HepG2 (cell line): ENCODE measurements around the gene RPL27A. TPM values are rescaled to one million over a fixed set of nuclear protein-coding genes. Genes with fewer than 3 reads are reported as not detected.

Experiments
- ATAC-seq: fragments of 200-7000 bp; cut with Tn5 transposase; 3 replicates; pipeline ENCODE4 v1.9.1; 2020; ENCODE audit warnings: mild to moderate bottlenecking, moderate library complexity
- BruUV-seq: library from RNA; stranded (reverse); fragments of 400-500 nt; replicated peaks from 2 replicates; lab custom pipeline; 2021; lab: Mats Ljungman, UMichigan
- CTCF ChIA-PET: fragments of 300-600 bp; formaldehyde crosslinking; extraction: SDS; loops from one replicate; lab custom pipeline; 2021; ENCODE audit warnings: low total read pairs, inconsistent platforms, low intra/inter-chr PET ratio; lab: Yijun Ruan, JAX
- POLR2A ChIA-PET: fragments of 350-600 bp; sonication (Branson Sonifier 250); formaldehyde crosslinking; loops from one replicate; lab custom pipeline; 2020; ENCODE audit warnings: antibody characterized with exemption, inconsistent platforms; lab: Yijun Ruan, JAX
- DNase-seq: peaks from one replicate; pipeline ENCODE4 v3.0.0-alpha.2; 2015; ENCODE audit warnings: low spot score
- FAIRE-seq: peaks from 3 replicates; lab custom pipeline; 2011; peaks lifted over from hg19 to GRCh38; lab: Jason Lieb, UNC
- H2AFZ ChIP-seq: one replicate; pipeline ENCODE4 v1.6.1; 2011; ENCODE audit warnings: low read length, inconsistent platforms
- H3K27ac ChIP-seq: fragments of 300-600 bp; 3 replicates; pipeline ENCODE4 v1.8.0; 2011; ENCODE audit warnings: mixed run types, mild to moderate bottlenecking, mixed read lengths, low read length, inconsistent platforms; ENCODE audit not compliant: insufficient read depth; ENCODE audit errors: extremely low read length
- H3K27me3 ChIP-seq, 2 experiments: fragments of 200-600 bp in 1 of 2; 2 replicates in 1 of 2; 3 replicates in 1 of 2; pipeline versions ENCODE4 v1.6.0 to v1.8.0; 2011; ENCODE audit warnings: low read length in 2 of 2, mild to moderate bottlenecking in 2 of 2, moderate library complexity in 2 of 2, inconsistent platforms in 1 of 2; ENCODE audit not compliant: insufficient read depth in 2 of 2, control insufficient read depth in 1 of 2
- H3K36me3 ChIP-seq, 2 experiments: fragments of 200-600 bp in 1 of 2; replicated peaks in 1 of 2; 2 replicates in 1 of 2; 3 replicates in 1 of 2; pipeline versions ENCODE4 v1.5.1 to v1.8.0; 2011; ENCODE audit warnings: low read length in 2 of 2, inconsistent platforms in 1 of 2; ENCODE audit not compliant: insufficient read depth in 2 of 2, control insufficient read depth in 1 of 2
- H3K4me1 ChIP-seq: 2 replicates; pipeline ENCODE4 v1.5.1; 2012; ENCODE audit warnings: low read length, inconsistent platforms; ENCODE audit not compliant: insufficient read depth
- H3K4me2 ChIP-seq: 2 replicates; pipeline ENCODE4 v1.6.0; 2011; ENCODE audit warnings: low read depth, low read length, inconsistent platforms
- H3K4me3 ChIP-seq, 3 experiments: fragments of 200-600 bp in 1 of 3; sonication (generic), shearing (Covaris generic) in 1 of 3; replicated peaks in 1 of 3; 2 replicates each; pipeline ENCODE4 v1.5.1; 2011 to 2016; ENCODE audit warnings: low read length in 3 of 3, inconsistent platforms in 2 of 3, low read depth in 2 of 3, mild to moderate bottlenecking in 2 of 3, control low read depth in 1 of 3, mixed read lengths in 1 of 3; ENCODE audit not compliant: insufficient read depth in 1 of 3
- H3K79me2 ChIP-seq: one replicate; pipeline ENCODE4 v1.6.1; 2011; ENCODE audit warnings: low read length, inconsistent platforms; ENCODE audit not compliant: insufficient read depth
- H3K9ac ChIP-seq: 2 replicates; pipeline ENCODE4 v1.6.0; 2011; ENCODE audit warnings: mild to moderate bottlenecking, low read depth, low read length, inconsistent platforms; ENCODE audit not compliant: insufficient read depth
- H3K9me3 ChIP-seq: 2 replicates; pipeline ENCODE4 v1.5.1; 2012; ENCODE audit warnings: mild to moderate bottlenecking, low read length
- H4K20me1 ChIP-seq: 2 replicates; pipeline ENCODE4 v1.6.0; 2011; ENCODE audit warnings: inconsistent platforms, mild to moderate bottlenecking, low read length, moderate library complexity; ENCODE audit not compliant: insufficient read depth
- DNMT3B ChIP-seq: conservative IDR thresholded peaks from 2 replicates; pipeline ENCODE4 v1.6.1; 2016; ENCODE audit warnings: missing biosample characterization, control low read depth
- KLF15 ChIP-seq: sonication (generic); formaldehyde crosslinking; IDR thresholded peaks from 2 replicates; pipeline ENCODE4 v1.8.1; 2023; ENCODE audit warnings: borderline replicate concordance, mild to moderate bottlenecking, inconsistent platforms, missing genetic modification reagents, mixed read lengths
- MYC ChIP-seq: sonication (generic); formaldehyde crosslinking; IDR thresholded peaks from 2 replicates; pipeline ENCODE4 v1.9.0; 2021; ENCODE audit warnings: missing genetic modification reagents, borderline replicate concordance
- NFATC3 ChIP-seq: sonication (generic); formaldehyde crosslinking; IDR thresholded peaks from 2 replicates; pipeline ENCODE4 v1.5.1; 2020; ENCODE audit warnings: mild to moderate bottlenecking, missing genetic modification reagents
- SMAD1 ChIP-seq: sonication (generic); formaldehyde crosslinking; IDR thresholded peaks from 2 replicates; pipeline ENCODE4 v1.4.0; 2020; ENCODE audit warnings: missing genetic modification reagents, low read depth, mild to moderate bottlenecking, borderline replicate concordance
- ZFP36L1 ChIP-seq: sonication (generic); formaldehyde crosslinking; IDR thresholded peaks from 2 replicates; pipeline ENCODE4 v1.8.0; 2022; ENCODE audit warnings: mild to moderate bottlenecking, missing genetic modification reagents, moderate library complexity
- ZNF12 ChIP-seq: sonication (generic); formaldehyde crosslinking; IDR thresholded peaks from 2 replicates; pipeline ENCODE4 v1.5.0; 2020; ENCODE audit warnings: missing genetic modification reagents
- WGBS: methylation state at CpG from one replicate; pipeline ENCODE4 v1.1.6; 2017; ENCODE audit warnings: low lambda C conversion rate; 5-methylcytosine and 5-hydroxymethylcytosine counted together
- in situ Hi-C: cut with HindIII; loops from 2 replicates; pipeline ENCODE4 v1.10.0; 2017; ENCODE audit warnings: low pct_unique_long_range_greater_than_20kb; ENCODE audit not compliant: extremely low pct_ligation_motif_present
- intact Hi-C: fragments of 100-400 bp; cut with micrococcal nuclease; formaldehyde crosslinking; loops from one replicate; pipeline ENCODE4 v1.10.0; 2022; ENCODE audit not compliant: unreplicated experiment
- polyA plus RNA-seq, 8 experiments: library from polyadenylated mRNA; depleted of rRNA in 3 of 8; stranded (reverse) in 7 of 8; unstranded in 1 of 8; fragments of >200 nt; fragmentation: Illumina TruSeq in 4 of 8; extraction: Trizol in 4 of 8; gene quantifications; 2 replicates each; pipeline versions ENCODE4 v1.2.1 to v1.2.3, GENCODE V29; 2011 to 2016; ENCODE audit warnings: low read depth in 4 of 8, missing spikeins in 1 of 8, mixed read lengths in 1 of 8; ENCODE audit not compliant: insufficient read depth in 1 of 8
- total RNA-seq, 5 experiments: library from RNA; depleted of rRNA; stranded (reverse); fragments of >200 nt; fragmentation: Illumina TruSeq; extraction: Trizol; gene quantifications; 2 replicates each; pipeline ENCODE4 v1.2.3, GENCODE V29; 2016; ENCODE audit warnings: low read depth in 1 of 5

Gene RPL27A
- total and polyA plus RNA-seq, 2 of the 13 experiments (the other 11 are each of a cell fraction or from before 2014, with no cell fraction given) = 1,531 to 2,153 TPM

DNA sequence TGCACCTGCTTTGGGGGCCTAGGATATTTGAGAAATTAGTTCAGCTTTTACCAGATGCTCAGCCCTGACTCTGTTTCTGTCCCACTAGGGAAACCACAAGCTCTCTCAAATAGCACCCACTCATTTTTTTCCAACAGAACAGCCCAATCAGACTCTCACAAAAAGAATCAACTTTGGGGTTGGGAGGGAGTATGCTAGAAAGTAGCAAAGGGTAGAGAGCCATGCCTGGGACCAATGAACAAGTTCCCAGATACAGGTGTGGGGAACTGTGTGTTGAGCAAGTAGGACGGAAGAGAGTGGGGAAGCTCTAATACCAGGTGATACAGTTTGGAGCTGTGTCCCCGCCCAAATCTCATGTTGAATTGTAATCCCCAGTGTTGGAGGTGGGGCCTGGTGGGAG, 41.3 kb upstream of the RPL27A start:
- in situ Hi-C loops = no loop called here
- no peak overlapping the region for H3K27ac ChIP-seq
- no peak overlapping the region for H3K9ac ChIP-seq
- H3K4me2 ChIP-seq = no peak overlapping the region
- 100% methylated on average over 2 of the region's 2 CpGs for WGBS
- H3K27me3 ChIP-seq = no peaks in the 10 kb centered on the region
- no peaks in the 10 kb centered on the region for H3K79me2 ChIP-seq
- CTCF ChIA-PET = no interaction called here
- no peak for FAIRE-seq
- no peaks in the 10 kb centered on the region for H4K20me1 ChIP-seq
- POLR2A ChIA-PET = no interaction called here
- no peak for DNase-seq
- H2AFZ ChIP-seq = no peak overlapping the region
- intact Hi-C loops = no loop called here
- no peak for ATAC-seq
- no peak for TF ChIP-seq NFATC3 (CRISPR knock-in tag)
- no peak for TF ChIP-seq SMAD1 (CRISPR knock-in tag)
- TF ChIP-seq DNMT3B = no peak
- H3K4me3 ChIP-seq = no peak overlapping the region
- H3K9me3 ChIP-seq = no peaks in the 10 kb centered on the region
- BruUV-seq = no TSS peak
- H3K4me1 ChIP-seq = no peaks in the 10 kb centered on the region
- H3K36me3 ChIP-seq = peaks cover 26 to 52% of the 10 kb centered on the region in 2 experiments

- FAIRE-seq (no peak), DNase-seq (no peak), ATAC-seq (no peak)
- Histone ChIP-seq H3K4me3 (no peak overlapping the region), H3K9me3 (no peaks in the 10 kb centered on the region), H3K9ac (no peak overlapping the region), H4K20me1 (no peaks in the 10 kb centered on the region), H3K4me1 (no peaks in the 10 kb centered on the region), H2AFZ (no peak overlapping the region), H3K4me2 (no peak overlapping the region), H3K27ac (no peak overlapping the region), H3K79me2 (no peaks in the 10 kb centered on the region), H3K36me3 (peaks cover 26 to 52% of the 10 kb centered on the region in 2 experiments), H3K27me3 (no peaks in the 10 kb centered on the region)
- ChIA-PET POLR2A (no interaction called here), CTCF (no interaction called here)
- intact Hi-C loops = no loop called here
- BruUV-seq = no TSS peak
- TF ChIP-seq MYC (no peak), ZFP36L1 (CRISPR knock-in tag) (no peak), KLF15 (no peak), ZNF12 (CRISPR knock-in tag) (no peak)
- in situ Hi-C loops = no loop called here
- 95% methylated on average over 4 of the region's 5 CpGs for WGBS
These were observed 40.3 kb upstream of the RPL27A start for GRCh38 chr11:8642196-8642841.
